ENCODE measurements around the gene SCN4A. TPM values are rescaled to one million over a fixed set of nuclear protein-coding genes. Genes with fewer than 3 reads are reported as not detected.

SCN4A gene
- total RNA-seq, 1 donor from 2014 or later = 0.43 TPM

DNA sequence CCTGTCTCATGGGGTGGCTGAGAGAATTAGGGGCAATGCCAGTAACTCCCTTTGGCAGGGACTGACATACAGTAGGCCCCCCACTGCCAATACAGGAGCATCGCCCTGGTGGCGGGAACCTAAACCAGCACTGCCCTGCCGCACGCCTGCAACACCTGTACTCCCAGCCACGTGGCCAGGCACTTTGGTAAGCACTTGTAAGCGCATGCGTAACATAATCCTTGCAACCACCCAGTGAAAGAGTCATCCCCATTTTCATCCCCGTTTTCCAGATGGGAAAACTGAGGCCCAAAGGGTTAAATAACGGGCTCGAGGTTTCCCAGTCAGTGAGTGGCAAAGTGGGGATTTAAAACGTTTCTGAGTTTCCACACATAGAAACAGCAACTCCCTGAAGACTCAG lies 17.5 kb downstream of the SCN4A start:
- Histone ChIP-seq H3K27me3 (ENCODE audit: insufficient read depth, low read length) (peaks cover 3% of the 10 kb centered on the region), H3K4me2 (ENCODE audit: low read length) (no peak overlapping the region), H4K20me1 (ENCODE audit: insufficient read depth, low read length) (no peaks in the 10 kb centered on the region), H3K9me3 (ENCODE audit: insufficient read depth, low read depth, low read length) (no peaks in the 10 kb centered on the region), H3K9ac (ENCODE audit: low read length) (no peak overlapping the region), H3K27ac (ENCODE audit: low read depth, low read length) (no peak overlapping the region), H3K4me1 (ENCODE audit: insufficient read depth, low read length) (no peaks in the 10 kb centered on the region), H3K36me3 (ENCODE audit: insufficient read depth, low read length) (no peaks in the 10 kb centered on the region), H3K79me2 (ENCODE audit: insufficient read depth, low read length) (no peaks in the 10 kb centered on the region), H2AFZ (ENCODE audit: low read depth, low read length) (no peak overlapping the region), H3K4me3 (ENCODE audit: insufficient read depth, low read depth, low read length) (no peak overlapping the region)
- DNase-seq (ENCODE audit: low read depth) (no peak), FAIRE-seq (no peak)
- peaks cover 28% of the 10 kb centered on the region for H3K27me3 Mint-ChIP-seq (ENCODE audit: low read depth, unreplicated experiment)
- no peak overlapping the region for H3K27ac Mint-ChIP-seq (ENCODE audit: unreplicated experiment)
- H3K4me1 Mint-ChIP-seq (ENCODE audit: low read depth, unreplicated experiment) = peaks cover 6% of the 10 kb centered on the region
- H3K9me3 Mint-ChIP-seq (ENCODE audit: unreplicated experiment) = no peaks in the 10 kb centered on the region
- no peaks in the 10 kb centered on the region for H3K36me3 Mint-ChIP-seq (ENCODE audit: low read depth, unreplicated experiment)
- TF ChIP-seq, protein P1, sequence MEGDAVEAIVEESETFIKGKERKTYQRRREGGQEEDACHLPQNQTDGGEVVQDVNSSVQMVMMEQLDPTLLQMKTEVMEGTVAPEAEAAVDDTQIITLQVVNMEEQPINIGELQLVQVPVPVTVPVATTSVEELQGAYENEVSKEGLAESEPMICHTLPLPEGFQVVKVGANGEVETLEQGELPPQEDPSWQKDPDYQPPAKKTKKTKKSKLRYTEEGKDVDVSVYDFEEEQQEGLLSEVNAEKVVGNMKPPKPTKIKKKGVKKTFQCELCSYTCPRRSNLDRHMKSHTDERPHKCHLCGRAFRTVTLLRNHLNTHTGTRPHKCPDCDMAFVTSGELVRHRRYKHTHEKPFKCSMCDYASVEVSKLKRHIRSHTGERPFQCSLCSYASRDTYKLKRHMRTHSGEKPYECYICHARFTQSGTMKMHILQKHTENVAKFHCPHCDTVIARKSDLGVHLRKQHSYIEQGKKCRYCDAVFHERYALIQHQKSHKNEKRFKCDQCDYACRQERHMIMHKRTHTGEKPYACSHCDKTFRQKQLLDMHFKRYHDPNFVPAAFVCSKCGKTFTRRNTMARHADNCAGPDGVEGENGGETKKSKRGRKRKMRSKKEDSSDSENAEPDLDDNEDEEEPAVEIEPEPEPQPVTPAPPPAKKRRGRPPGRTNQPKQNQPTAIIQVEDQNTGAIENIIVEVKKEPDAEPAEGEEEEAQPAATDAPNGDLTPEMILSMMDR (IDR thresholded peaks at IDR 0.05; ENCODE audit: insufficient read depth, low read depth, low read length) = no peak
- no peak for TF ChIP-seq EZH2 (IDR thresholded peaks at IDR 0.05; ENCODE audit: insufficient read depth, low read length)
- no peak overlapping the region for H3K4me3 Mint-ChIP-seq (ENCODE audit: unreplicated experiment)

DNA sequence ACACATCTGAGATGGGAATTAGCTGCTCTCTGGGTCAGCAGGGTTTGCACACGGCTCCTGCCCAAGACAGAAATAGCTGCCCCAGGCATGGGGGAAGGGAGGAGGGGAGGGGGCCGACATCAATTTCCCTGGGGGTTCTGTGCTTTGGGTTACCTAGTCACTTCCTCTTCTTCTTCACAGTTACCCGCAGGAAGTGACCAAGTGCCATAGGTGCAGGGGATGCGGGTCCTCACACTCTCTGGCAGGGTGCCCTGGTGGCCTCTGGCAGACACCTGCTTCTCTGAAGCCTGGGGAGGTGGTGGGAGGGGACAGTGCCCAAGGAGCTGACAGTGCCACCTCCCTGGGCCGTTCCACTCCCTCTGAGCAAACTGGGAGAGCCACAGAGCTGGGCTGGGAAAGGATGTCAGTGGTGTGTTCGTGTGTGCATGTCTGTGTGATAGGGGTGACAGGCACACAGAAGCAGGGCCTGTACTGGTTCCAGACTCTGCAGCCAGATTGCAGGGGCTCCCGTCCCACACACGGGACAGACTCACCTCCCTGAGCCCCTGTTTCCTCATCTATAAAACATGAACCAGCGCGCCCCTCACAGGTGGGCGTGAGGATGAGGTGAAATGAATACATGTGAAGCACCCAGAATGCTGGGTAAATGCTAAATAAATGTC lies 18.2 kb downstream of the SCN4A start:
- no peak overlapping the region for H3K4me2 ChIP-seq (ENCODE audit: low read length)
- no peaks in the 10 kb centered on the region for H3K36me3 Mint-ChIP-seq (ENCODE audit: low read depth, unreplicated experiment)
- H3K79me2 ChIP-seq (ENCODE audit: insufficient read depth, low read length) = no peaks in the 10 kb centered on the region
- no peaks in the 10 kb centered on the region for H4K20me1 ChIP-seq (ENCODE audit: insufficient read depth, low read length)
- no peak for DNase-seq (ENCODE audit: low read depth)
- peaks cover 3% of the 10 kb centered on the region for H3K27me3 ChIP-seq (ENCODE audit: insufficient read depth, low read length)
- H3K4me3 Mint-ChIP-seq (ENCODE audit: unreplicated experiment) = no peak overlapping the region
- TF ChIP-seq, protein P1 (IDR thresholded peaks at IDR 0.05; ENCODE audit: insufficient read depth, low read depth, low read length) = no peak
- no peak for TF ChIP-seq EZH2 (IDR thresholded peaks at IDR 0.05; ENCODE audit: insufficient read depth, low read length)
- no peak overlapping the region for H3K27ac ChIP-seq (ENCODE audit: low read depth, low read length)
- FAIRE-seq = no peak
- H3K9ac ChIP-seq (ENCODE audit: low read length) = no peak overlapping the region
- H3K4me1 ChIP-seq (ENCODE audit: insufficient read depth, low read length) = no peaks in the 10 kb centered on the region
- H3K9me3 Mint-ChIP-seq (ENCODE audit: unreplicated experiment) = no peaks in the 10 kb centered on the region
- peaks cover 27% of the 10 kb centered on the region for H3K27me3 Mint-ChIP-seq (ENCODE audit: low read depth, unreplicated experiment)
- no peak overlapping the region for H2AFZ ChIP-seq (ENCODE audit: low read depth, low read length)
- H3K27ac Mint-ChIP-seq (ENCODE audit: unreplicated experiment) = no peak overlapping the region
- peaks cover 6% of the 10 kb centered on the region for H3K4me1 Mint-ChIP-seq (ENCODE audit: low read depth, unreplicated experiment)
- no peaks in the 10 kb centered on the region for H3K9me3 ChIP-seq (ENCODE audit: insufficient read depth, low read depth, low read length)
- H3K4me3 ChIP-seq (ENCODE audit: insufficient read depth, low read depth, low read length) = no peak overlapping the region
- no peaks in the 10 kb centered on the region for H3K36me3 ChIP-seq (ENCODE audit: insufficient read depth, low read length)

Measured in astrocyte (in vitro differentiated cells and primary cell).